Type B pancreatic cell (in vitro differentiated cells): ENCODE measurements around the gene SLF1. TPM values are rescaled to one million over a fixed set of nuclear protein-coding genes. Genes with fewer than 3 reads are reported as not detected.

Source experiments
- DNase-seq: peaks from one replicate; pipeline ENCODE4 v3.0.0; 2021; ENCODE audit warnings: mixed read lengths; ENCODE audit not compliant: unreplicated experiment; ENCODE audit errors: extremely low spot score
- H3K27ac Mint-ChIP-seq: 2 replicates; pipeline ENCODE4 v1.8.0; 2021; ENCODE audit warnings: mild to moderate bottlenecking, mixed read lengths
- H3K27me3 Mint-ChIP-seq: 2 replicates; pipeline ENCODE4 v1.8.0; 2021; ENCODE audit warnings: mixed read lengths
- H3K36me3 Mint-ChIP-seq: 2 replicates; pipeline ENCODE4 v1.8.0; 2021; ENCODE audit warnings: mixed read lengths
- H3K4me1 Mint-ChIP-seq: one replicate; pipeline ENCODE4 v1.8.0; 2021; ENCODE audit warnings: mixed read lengths; ENCODE audit not compliant: unreplicated experiment
- H3K4me3 Mint-ChIP-seq: 2 replicates; pipeline ENCODE4 v1.8.0; 2021; ENCODE audit warnings: mild to moderate bottlenecking, mixed read lengths
- H3K9me3 Mint-ChIP-seq: 2 replicates; pipeline ENCODE4 v1.8.0; 2021; ENCODE audit warnings: mixed read lengths
- CTCF ChIP-seq: fragments of 200-600 bp; sonication (generic); conservative IDR thresholded peaks from 2 replicates; pipeline ENCODE4 v1.5.0; 2021; ENCODE audit warnings: antibody characterized with exemption, mild to moderate bottlenecking
- total RNA-seq: library from RNA; stranded (reverse); gene quantifications from 2 replicates; pipeline ENCODE4 v1.2.1, GENCODE V29; 2021; ENCODE audit warnings: low replicate concordance

The SLF1 gene
- total RNA-seq, 1 donor from 2014 or later = 17.5 TPM

GRCh38 chr5:94698197-94698596, 79.7 kb downstream of the SLF1 start:
- Mint-ChIP-seq H3K4me1 (peaks cover 5% of the 10 kb centered on the region), H3K9me3 (no peaks in the 10 kb centered on the region), H3K36me3 (peaks cover 10% of the 10 kb centered on the region), H3K4me3 (no peak overlapping the region), H3K27me3 (no peaks in the 10 kb centered on the region), H3K27ac (no peak overlapping the region)
- no peak for TF ChIP-seq CTCF
- DNase-seq = no peak

- Mint-ChIP-seq H3K27ac (no peak overlapping the region), H3K9me3 (no peaks in the 10 kb centered on the region), H3K27me3 (no peaks in the 10 kb centered on the region), H3K4me3 (no peak overlapping the region), H3K4me1 (peaks cover 3% of the 10 kb centered on the region), H3K36me3 (peaks cover 13% of the 10 kb centered on the region)
- TF ChIP-seq CTCF = no peak
- DNase-seq = no peak
Measured at GRCh38 chr5:94699562-94699961, 81.1 kb downstream of the SLF1 start.

GRCh38 chr5:94700592-94700991, 82.1 kb downstream of the SLF1 start:
- H3K4me3 Mint-ChIP-seq = no peak overlapping the region
- H3K27me3 Mint-ChIP-seq = no peaks in the 10 kb centered on the region
- DNase-seq = no peak
- no peaks in the 10 kb centered on the region for H3K9me3 Mint-ChIP-seq
- H3K27ac Mint-ChIP-seq = no peak overlapping the region
- no peak for TF ChIP-seq CTCF
- peaks cover 7% of the 10 kb centered on the region for H3K4me1 Mint-ChIP-seq
- peaks cover 13% of the 10 kb centered on the region for H3K36me3 Mint-ChIP-seq

GRCh38 chr5:94702729-94703128, 84.3 kb downstream of the SLF1 start:
- TF ChIP-seq CTCF = no peak
- Mint-ChIP-seq H3K27ac (no peak overlapping the region), H3K9me3 (no peaks in the 10 kb centered on the region), H3K27me3 (no peaks in the 10 kb centered on the region), H3K4me3 (no peak overlapping the region), H3K36me3 (peaks cover 13% of the 10 kb centered on the region), H3K4me1 (peaks cover 15% of the 10 kb centered on the region)
- no peak for DNase-seq

- Mint-ChIP-seq H3K4me1 (peaks cover 17% of the 10 kb centered on the region), H3K27me3 (no peaks in the 10 kb centered on the region), H3K36me3 (peaks cover 16% of the 10 kb centered on the region), H3K4me3 (no peak overlapping the region), H3K27ac (no peak overlapping the region), H3K9me3 (no peaks in the 10 kb centered on the region)
- no peak for DNase-seq
- no peak for TF ChIP-seq CTCF
Measured at GRCh38 chr5:94705427-94705826, 87.0 kb downstream of the SLF1 start.

- no peaks in the 10 kb centered on the region for H3K9me3 Mint-ChIP-seq
- peaks cover 11% of the 10 kb centered on the region for H3K36me3 Mint-ChIP-seq
- DNase-seq = no peak
- TF ChIP-seq CTCF = no peak
- no peak overlapping the region for H3K27ac Mint-ChIP-seq
- H3K4me1 Mint-ChIP-seq = peaks cover 17% of the 10 kb centered on the region
- no peak overlapping the region for H3K4me3 Mint-ChIP-seq
- H3K27me3 Mint-ChIP-seq = no peaks in the 10 kb centered on the region
Measured at GRCh38 chr5:94707359-94707758, 88.9 kb downstream of the SLF1 start.
